ENCODE measurements around the gene JTB. TPM values are rescaled to one million over a fixed set of nuclear protein-coding genes. Genes with fewer than 3 reads are reported as not detected.

Gene JTB
- total and polyA plus RNA-seq, 9 of the 15 experiments (the other 6 are each of a cell fraction or from before 2014, with no cell fraction given): 24.7 to 308 (median 151) TPM

DNA sequence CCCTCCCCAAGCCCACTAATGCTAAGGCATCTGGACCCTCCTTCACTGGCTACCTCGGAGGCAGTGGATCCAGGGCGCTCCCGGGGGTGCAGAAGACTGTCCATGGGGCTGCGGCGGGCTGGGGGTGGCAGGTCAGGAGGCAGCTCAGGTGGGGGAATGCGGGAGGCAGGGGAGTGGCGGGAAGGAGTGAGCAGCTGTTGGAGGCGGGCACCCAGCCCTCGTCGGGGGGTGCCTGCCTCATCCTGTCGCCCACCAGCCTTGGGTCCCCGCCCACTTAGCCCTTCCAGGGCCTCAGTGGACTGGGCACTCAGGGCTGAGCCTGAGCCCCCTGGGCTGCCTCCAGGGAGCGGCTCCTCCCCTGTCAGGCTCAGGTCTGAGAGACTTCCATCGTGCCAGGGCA is 44.0 kb downstream of the JTB start:
- TF ChIP-seq ILF3 (IDR thresholded peaks at IDR 0.05; ENCODE audit: borderline replicate concordance): no peak
- no peak for TF ChIP-seq JUND (IDR thresholded peaks at IDR 0.05; ENCODE audit: borderline replicate concordance, low read depth, low read length)
- no peak for TF ChIP-seq JUND (tag; IDR thresholded peaks at IDR 0.05; ENCODE audit: borderline replicate concordance, low read depth, low read length)
- no peak for TF ChIP-seq ZNF79 (CRISPR knock-in tag; IDR thresholded peaks at IDR 0.05; ENCODE audit: low read depth)
- TF ChIP-seq, protein P1, sequence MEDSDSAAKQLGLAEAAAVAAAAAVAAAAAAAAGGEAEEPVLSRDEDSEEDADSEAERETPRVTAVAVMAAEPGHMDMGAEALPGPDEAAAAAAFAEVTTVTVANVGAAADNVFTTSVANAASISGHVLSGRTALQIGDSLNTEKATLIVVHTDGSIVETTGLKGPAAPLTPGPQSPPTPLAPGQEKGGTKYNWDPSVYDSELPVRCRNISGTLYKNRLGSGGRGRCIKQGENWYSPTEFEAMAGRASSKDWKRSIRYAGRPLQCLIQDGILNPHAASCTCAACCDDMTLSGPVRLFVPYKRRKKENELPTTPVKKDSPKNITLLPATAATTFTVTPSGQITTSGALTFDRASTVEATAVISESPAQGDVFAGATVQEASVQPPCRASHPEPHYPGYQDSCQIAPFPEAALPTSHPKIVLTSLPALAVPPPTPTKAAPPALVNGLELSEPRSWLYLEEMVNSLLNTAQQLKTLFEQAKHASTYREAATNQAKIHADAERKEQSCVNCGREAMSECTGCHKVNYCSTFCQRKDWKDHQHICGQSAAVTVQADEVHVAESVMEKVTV (CRISPR knock-in tag; IDR thresholded peaks at IDR 0.05): no peak
- no peak for TF ChIP-seq NR2C2 (CRISPR knock-in tag; IDR thresholded peaks at IDR 0.05)
- no peak for TF ChIP-seq NR2C2 (tag; IDR thresholded peaks at IDR 0.05)
- no peak for TF ChIP-seq SREBF1 (IDR thresholded peaks at IDR 0.05; ENCODE audit: borderline replicate concordance, low read depth, low read length)
- no peak for TF ChIP-seq ZNF311 (CRISPR knock-in tag; IDR thresholded peaks at IDR 0.05)
- TF ChIP-seq ZC3H8 (IDR thresholded peaks at IDR 0.05): no peak
- no peak for TF ChIP-seq KDM4B (IDR thresholded peaks at IDR 0.05; ENCODE audit: borderline replicate concordance in 2 of 2, low read depth in 1 of 2)
- no peak for TF ChIP-seq HMG20A (CRISPR knock-in tag; conservative IDR thresholded peaks at IDR 0.05)
- no peak for TF ChIP-seq PHF20 (IDR thresholded peaks at IDR 0.05; ENCODE audit: partially characterized antibody)
- no peak for TF ChIP-seq GTF2E2 (tag; IDR thresholded peaks at IDR 0.05)
- TF ChIP-seq FIP1L1 (IDR thresholded peaks at IDR 0.05; ENCODE audit: low read depth, low read length, poor library complexity, severe bottlenecking): no peak
- TF ChIP-seq GABPB2 (CRISPR knock-in tag; conservative IDR thresholded peaks at IDR 0.05): no peak
- TF ChIP-seq ZNF408 (CRISPR knock-in tag; IDR thresholded peaks at IDR 0.05; ENCODE audit: low read depth): no peak
- no peak for TF ChIP-seq ZBED1 (IDR thresholded peaks at IDR 0.05)
- no peak for TF ChIP-seq ZNF354B (CRISPR knock-in tag; IDR thresholded peaks at IDR 0.05)
- no peak for TF ChIP-seq WHSC1 (IDR thresholded peaks at IDR 0.05; ENCODE audit: low read length)
- TF ChIP-seq DDX20 (tag; IDR thresholded peaks at IDR 0.05; ENCODE audit: low read depth): no peak
- TF ChIP-seq, protein P2, sequence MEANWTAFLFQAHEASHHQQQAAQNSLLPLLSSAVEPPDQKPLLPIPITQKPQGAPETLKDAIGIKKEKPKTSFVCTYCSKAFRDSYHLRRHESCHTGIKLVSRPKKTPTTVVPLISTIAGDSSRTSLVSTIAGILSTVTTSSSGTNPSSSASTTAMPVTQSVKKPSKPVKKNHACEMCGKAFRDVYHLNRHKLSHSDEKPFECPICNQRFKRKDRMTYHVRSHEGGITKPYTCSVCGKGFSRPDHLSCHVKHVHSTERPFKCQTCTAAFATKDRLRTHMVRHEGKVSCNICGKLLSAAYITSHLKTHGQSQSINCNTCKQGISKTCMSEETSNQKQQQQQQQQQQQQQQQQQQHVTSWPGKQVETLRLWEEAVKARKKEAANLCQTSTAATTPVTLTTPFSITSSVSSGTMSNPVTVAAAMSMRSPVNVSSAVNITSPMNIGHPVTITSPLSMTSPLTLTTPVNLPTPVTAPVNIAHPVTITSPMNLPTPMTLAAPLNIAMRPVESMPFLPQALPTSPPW (CRISPR knock-in tag; IDR thresholded peaks at IDR 0.05): no peak
- no peaks in the 10 kb centered on the region for H3K9me3 ChIP-seq (replicated peaks; ENCODE audit: control insufficient read depth, insufficient read depth, low read depth, low read length)
- FAIRE-seq: no peak
- no peaks in the 10 kb centered on the region for H3K4me1 ChIP-seq (replicated peaks in 1 of 2; ENCODE audit: control insufficient read depth in 2 of 2, insufficient read depth in 2 of 2, low read length in 2 of 2)
- H4K20me1 ChIP-seq (replicated peaks; ENCODE audit: control insufficient read depth, insufficient read depth, low read length): no peaks in the 10 kb centered on the region
- no peaks in the 10 kb centered on the region for H3K27me3 ChIP-seq (ENCODE audit: control insufficient read depth in 2 of 2, insufficient read depth in 2 of 2, low read length in 2 of 2)
- intact Hi-C loops (cut with micrococcal nuclease) (no loop called here), in situ Hi-C loops (cut with MboI) (no loop called here)
- no peaks in the 10 kb centered on the region for H3K9me1 ChIP-seq (ENCODE audit: control insufficient read depth, insufficient read depth, low read length)
- POLR2A ChIA-PET: interaction anchor here (0.7 to 1.7 kb wide), 2 partner anchors 10 to 44 kb away, joined by 4 to 5 read pairs; partner anchors contain the start of genes GATAD2B and JTB
- 98% methylated on average over 9 of the region's 14 CpGs for WGBS (ENCODE audit: insufficient coverage, low coverage, missing lambda C conversion rate)
- no peak for DNase-seq (ENCODE audit: extremely low read depth in 1 of 4, low spot score in 3 of 4)
- no peak overlapping the region for H2AFZ ChIP-seq (ENCODE audit: low read depth, low read length)
- no peak overlapping the region; a peak in 1 of 4 replicates for H3K9ac ChIP-seq (ENCODE audit: insufficient read depth in 1 of 2, low read depth in 2 of 2, low read length in 2 of 2)
- H3K36me3 ChIP-seq (ENCODE audit: control insufficient read depth, insufficient read depth, low read length): peaks cover 76% of the 10 kb centered on the region; the same call in 2 of the 3 replicates
- H3K27ac ChIP-seq (ENCODE audit: extremely low read depth, low read depth, low read length): no peak overlapping the region
- CTCF ChIA-PET (ENCODE audit: low intra/inter-chr PET ratio): no interaction called here
- H3K4me3 ChIP-seq: no peak overlapping the region
- ATAC-seq: no peak
- no peaks in the 10 kb centered on the region for H3K79me2 ChIP-seq (ENCODE audit: control insufficient read depth, insufficient read depth, low read length)
- no TSS peak for BruUV-seq (replicated peaks)
- no peak overlapping the region for H3K4me2 ChIP-seq (ENCODE audit: insufficient read depth, low read length)
